ENCODE data around the gene CWC27.

Gene CWC27

GRCh38 chr5:64768358-64769312, at the start of gene CWC27, which contains the start of gene SREK1IP1:
Gene CWC27 (plus strand): TSS chr5:64768930. CDS start chr5:64769147, 217 bp downstream.
Gene SREK1IP1 (minus strand): TSS chr5:64768691. CDS start chr5:64768517, 174 bp downstream.
- Mint-ChIP-seq H3K27ac (peak within 1 kb of the TSS; percentile 97), H3K36me3 (ENCODE audit: low read depth) (peaks cover 51% of the 10 kb centered on the region), H3K9me3 (no peaks in the 10 kb centered on the region), H3K27me3 (no peaks in the 10 kb centered on the region), H3K4me1 (ENCODE audit: low read depth) (peaks cover 57% of the 10 kb centered on the region), H3K4me3 (peak within 1 kb of the TSS; percentile 97)
- DNase-seq, result peak; percentile 86

- Mint-ChIP-seq H3K9me3 (no peaks in the 10 kb centered on the region), H3K36me3 (ENCODE audit: low read depth) (peaks cover 60% of the 10 kb centered on the region), H3K4me1 (ENCODE audit: low read depth) (no peaks in the 10 kb centered on the region), H3K4me3 (no peak overlapping the region), H3K27ac (no peak overlapping the region), H3K27me3 (no peaks in the 10 kb centered on the region)
- DNase-seq, result no peak
Measured at GRCh38 chr5:64722588-64722987, 46.1 kb upstream of the CWC27 start.

GRCh38 chr5:64727150-64727549, 41.6 kb upstream of the CWC27 start:
- no peaks in the 10 kb centered on the region for H3K27me3 Mint-ChIP-seq
- no peaks in the 10 kb centered on the region for H3K9me3 Mint-ChIP-seq
- H3K4me3 Mint-ChIP-seq, result no peak overlapping the region
- peaks cover 80% of the 10 kb centered on the region for H3K36me3 Mint-ChIP-seq (ENCODE audit: low read depth)
- no peak overlapping the region for H3K27ac Mint-ChIP-seq
- DNase-seq, result no peak
- H3K4me1 Mint-ChIP-seq (ENCODE audit: low read depth), result no peaks in the 10 kb centered on the region

- peaks cover 60% of the 10 kb centered on the region for H3K36me3 Mint-ChIP-seq (ENCODE audit: low read depth)
- no peak for DNase-seq
- H3K27me3 Mint-ChIP-seq, result no peaks in the 10 kb centered on the region
- H3K4me3 Mint-ChIP-seq, result no peak overlapping the region
- no peak overlapping the region for H3K27ac Mint-ChIP-seq
- H3K4me1 Mint-ChIP-seq (ENCODE audit: low read depth), result peaks cover 19% of the 10 kb centered on the region
- no peaks in the 10 kb centered on the region for H3K9me3 Mint-ChIP-seq
Measured at GRCh38 chr5:64742411-64742810, 26.3 kb upstream of the CWC27 start.

GRCh38 chr5:64742821-64743220, 25.9 kb upstream of the CWC27 start:
- peaks cover 59% of the 10 kb centered on the region for H3K36me3 Mint-ChIP-seq (ENCODE audit: low read depth)
- no peaks in the 10 kb centered on the region for H3K9me3 Mint-ChIP-seq
- no peak overlapping the region for H3K27ac Mint-ChIP-seq
- DNase-seq, result no peak
- no peaks in the 10 kb centered on the region for H3K27me3 Mint-ChIP-seq
- H3K4me3 Mint-ChIP-seq, result no peak overlapping the region
- peaks cover 19% of the 10 kb centered on the region for H3K4me1 Mint-ChIP-seq (ENCODE audit: low read depth)

GRCh38 chr5:64744914-64745313, 23.8 kb upstream of the CWC27 start:
- Mint-ChIP-seq H3K36me3 (ENCODE audit: low read depth) (peaks cover 43% of the 10 kb centered on the region), H3K27me3 (no peaks in the 10 kb centered on the region), H3K4me3 (no peak overlapping the region), H3K27ac (no peak overlapping the region), H3K4me1 (ENCODE audit: low read depth) (peaks cover 19% of the 10 kb centered on the region), H3K9me3 (no peaks in the 10 kb centered on the region)
- no peak for DNase-seq

GRCh38 chr5:64746446-64746845, 22.3 kb upstream of the CWC27 start:
- H3K9me3 Mint-ChIP-seq, result no peaks in the 10 kb centered on the region
- no peaks in the 10 kb centered on the region for H3K27me3 Mint-ChIP-seq
- no peak overlapping the region for H3K4me3 Mint-ChIP-seq
- H3K4me1 Mint-ChIP-seq (ENCODE audit: low read depth), result peaks cover 16% of the 10 kb centered on the region
- no peak for DNase-seq
- H3K36me3 Mint-ChIP-seq (ENCODE audit: low read depth), result peaks cover 39% of the 10 kb centered on the region
- no peak overlapping the region for H3K27ac Mint-ChIP-seq

- H3K4me3 Mint-ChIP-seq, result no peak overlapping the region
- no peaks in the 10 kb centered on the region for H3K9me3 Mint-ChIP-seq
- H3K4me1 Mint-ChIP-seq (ENCODE audit: low read depth), result peaks cover 16% of the 10 kb centered on the region
- DNase-seq, result no peak
- no peak overlapping the region for H3K27ac Mint-ChIP-seq
- peaks cover 40% of the 10 kb centered on the region for H3K36me3 Mint-ChIP-seq (ENCODE audit: low read depth)
- no peaks in the 10 kb centered on the region for H3K27me3 Mint-ChIP-seq
Measured at GRCh38 chr5:64749385-64749784, 19.3 kb upstream of the CWC27 start.

- no peaks in the 10 kb centered on the region for H3K27me3 Mint-ChIP-seq
- no peak overlapping the region for H3K27ac Mint-ChIP-seq
- no peak overlapping the region for H3K4me3 Mint-ChIP-seq
Measured at GRCh38 chr5:64754066-64754465, 14.7 kb upstream of the CWC27 start.

GRCh38 chr5:64758901-64759300, 9.8 kb upstream of the CWC27 start:
- Mint-ChIP-seq H3K36me3 (ENCODE audit: low read depth) (peaks cover 53% of the 10 kb centered on the region), H3K9me3 (no peaks in the 10 kb centered on the region), H3K4me3 (no peak overlapping the region), H3K27ac (no peak overlapping the region), H3K27me3 (no peaks in the 10 kb centered on the region), H3K4me1 (ENCODE audit: low read depth) (peaks cover 31% of the 10 kb centered on the region)
- DNase-seq, result no peak

More at GRCh38 chr5:64754066-64754465, 14.7 kb upstream of the CWC27 start:
- Mint-ChIP-seq H3K4me1 (ENCODE audit: low read depth) (peaks cover 11% of the 10 kb centered on the region), H3K9me3 (no peaks in the 10 kb centered on the region), H3K36me3 (ENCODE audit: low read depth) (peaks cover 41% of the 10 kb centered on the region)
- DNase-seq, result no peak

GRCh38 chr5:64759960-64760660, 8.6 kb upstream of the CWC27 start:
- no peaks in the 10 kb centered on the region for H3K9me3 Mint-ChIP-seq
- H3K4me3 Mint-ChIP-seq, result no peak overlapping the region
- no peak overlapping the region for H3K27ac Mint-ChIP-seq
- H3K4me1 Mint-ChIP-seq (ENCODE audit: low read depth), result peaks cover 35% of the 10 kb centered on the region
- H3K36me3 Mint-ChIP-seq (ENCODE audit: low read depth), result peaks cover 56% of the 10 kb centered on the region
- no peak for DNase-seq
- no peaks in the 10 kb centered on the region for H3K27me3 Mint-ChIP-seq

GRCh38 chr5:64763948-64764503, 4.7 kb upstream of the CWC27 start:
- Mint-ChIP-seq H3K36me3 (ENCODE audit: low read depth) (peaks cover 72% of the 10 kb centered on the region), H3K27ac (no peak overlapping the region), H3K9me3 (no peaks in the 10 kb centered on the region), H3K27me3 (no peaks in the 10 kb centered on the region), H3K4me3 (no peak overlapping the region), H3K4me1 (ENCODE audit: low read depth) (peaks cover 48% of the 10 kb centered on the region)
- no peak for DNase-seq

GRCh38 chr5:64765804-64766504, 2.8 kb upstream of the CWC27 start:
- Mint-ChIP-seq H3K9me3 (no peaks in the 10 kb centered on the region), H3K27ac (no peak overlapping the region), H3K27me3 (no peaks in the 10 kb centered on the region), H3K4me3 (no peak overlapping the region), H3K4me1 (ENCODE audit: low read depth) (peaks cover 46% of the 10 kb centered on the region), H3K36me3 (ENCODE audit: low read depth) (peaks cover 63% of the 10 kb centered on the region)
- no peak for DNase-seq

- Mint-ChIP-seq H3K27ac (no peak overlapping the region), H3K4me1 (ENCODE audit: low read depth) (peaks cover 49% of the 10 kb centered on the region), H3K4me3 (peak overlapping the region; percentile 97), H3K36me3 (ENCODE audit: low read depth) (peaks cover 56% of the 10 kb centered on the region), H3K9me3 (no peaks in the 10 kb centered on the region), H3K27me3 (no peaks in the 10 kb centered on the region)
- DNase-seq, result no peak
Measured at GRCh38 chr5:64766941-64767340, 1.8 kb upstream of the CWC27 start.
